Erythroblast (primary cell): Measurements from ENCODE around the gene INTS4.

ENCODE experiments used
- GATA1 ChIP-seq: IDR thresholded peaks from 2 replicates; pipeline ENCODE4 v1.6.1; 2011; ENCODE audit warnings: low read depth, mild to moderate bottlenecking, control low read depth, low read length, moderate library complexity
- POLR2A ChIP-seq: IDR thresholded peaks from 2 replicates; pipeline ENCODE4 v1.6.1; 2011; ENCODE audit warnings: mild to moderate bottlenecking, low read length

DNA sequence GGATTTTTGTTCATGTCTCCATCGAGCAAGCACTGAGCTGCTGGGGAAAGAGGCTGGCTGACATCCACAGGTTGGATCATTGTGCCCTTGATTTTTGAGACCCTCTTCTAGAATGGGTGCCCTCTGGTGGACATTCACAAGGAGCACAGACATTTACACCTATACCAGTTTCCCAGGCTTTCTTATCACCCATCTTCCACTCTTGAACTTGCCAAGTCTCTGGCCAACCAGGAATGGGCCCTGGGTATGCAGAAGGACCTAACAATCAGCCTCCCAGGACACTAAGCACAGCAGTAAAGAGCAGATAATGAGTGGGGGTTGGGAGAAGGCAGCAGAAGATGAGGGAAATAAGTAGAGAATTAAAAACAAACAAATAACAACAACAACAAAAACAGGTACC is 5.7 kb upstream of the INTS4 start:
- TF ChIP-seq POLR2A (no peak), GATA1 (no peak)
